A172 (cell line): ENCODE measurements around the gene ZSCAN30. TPM values are rescaled to one million over a fixed set of nuclear protein-coding genes. Genes with fewer than 3 reads are reported as not detected.
"Not testable (repeated sequence)": the region's sequence is repeated elsewhere in the genome, so short reads cannot be mapped to it uniquely, and the experiment has no call there.

Experiments
- DNase-seq: peaks from one replicate; pipeline ENCODE4 v3.0.0-alpha.2; 2015; ENCODE audit warnings: low spot score
- total RNA-seq: library from RNA; depleted of rRNA; stranded (reverse); fragments of >200 nt; shearing (Covaris generic); gene quantifications from 2 replicates; pipeline ENCODE4 v1.2.3, GENCODE V29; 2014; rRNA removed

ZSCAN30 gene
- total RNA-seq, 1 experiment from 2014 or later, result 19.5 TPM

DNA sequence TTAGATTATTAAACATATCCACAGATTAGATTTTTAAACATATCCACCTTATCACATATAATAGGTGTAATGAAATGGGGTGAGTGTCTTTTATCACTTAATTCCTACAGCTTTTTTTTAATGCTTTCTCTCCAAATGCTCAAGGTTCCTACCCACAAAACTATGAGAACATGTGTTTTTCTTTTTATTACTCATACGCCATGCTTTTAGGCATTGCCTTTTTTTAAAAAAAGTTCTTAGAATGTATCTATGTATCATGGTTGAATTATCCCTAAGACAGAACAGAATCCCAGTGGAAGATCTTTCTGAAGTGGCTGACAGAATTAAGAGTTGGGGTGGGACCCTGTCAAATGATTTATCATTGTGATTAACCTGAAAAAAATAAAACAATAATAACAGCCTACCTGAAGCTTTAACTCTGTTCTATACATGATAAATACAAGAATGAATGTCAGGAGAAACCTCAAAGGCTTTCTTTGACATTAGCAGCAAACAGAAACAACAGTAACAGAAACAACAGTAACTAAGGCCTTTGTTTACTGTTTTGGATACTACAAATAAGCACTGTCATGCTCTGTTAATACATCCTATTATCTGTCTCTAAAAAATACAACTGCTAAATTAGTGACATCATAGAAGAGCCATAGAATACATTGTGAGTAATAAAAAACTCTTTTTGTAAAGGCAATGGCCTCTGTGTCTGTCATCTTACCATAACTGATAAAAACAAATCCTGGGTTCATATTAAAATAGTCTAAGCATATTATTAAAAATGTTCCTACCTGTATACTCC, 53.3 kb downstream of the ZSCAN30 start:
- DNase-seq, result no peak

- peak; percentile 79 for DNase-seq
These were observed 59.0 kb downstream of the ZSCAN30 start for GRCh38 chr18:35231052-35231451.

GRCh38 chr18:35227254-35227653, 62.8 kb downstream of the ZSCAN30 start:
- DNase-seq, result no peak

- DNase-seq, result no peak
These were observed 66.2 kb downstream of the ZSCAN30 start for GRCh38 chr18:35223797-35224196.

GRCh38 chr18:35220424-35220823, 69.6 kb downstream of the ZSCAN30 start:
- no peak for DNase-seq

GRCh38 chr18:35219331-35219730, 70.7 kb downstream of the ZSCAN30 start:
- DNase-seq, result peak; percentile 23

DNA sequence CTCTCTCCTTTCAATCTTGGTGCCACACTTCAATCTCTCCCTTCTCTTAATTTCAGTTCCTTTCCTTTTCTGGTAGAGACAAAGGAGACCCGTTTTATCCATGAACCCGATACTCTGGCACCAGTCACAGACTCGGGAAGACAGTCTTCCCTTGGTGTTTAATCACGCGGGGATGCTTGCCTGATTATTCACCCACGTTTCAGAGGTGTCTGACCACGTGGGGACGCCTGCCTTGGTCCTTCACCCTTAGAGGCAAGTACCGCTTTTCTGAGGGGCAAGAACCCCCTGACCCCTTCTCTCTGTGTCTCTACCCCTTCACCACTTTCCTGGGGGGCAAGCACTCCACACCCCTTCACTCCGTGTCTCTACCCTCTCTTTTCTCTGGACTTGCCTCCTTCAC, 73.4 kb downstream of the ZSCAN30 start:
- DNase-seq, result not testable (repeated sequence)

DNA sequence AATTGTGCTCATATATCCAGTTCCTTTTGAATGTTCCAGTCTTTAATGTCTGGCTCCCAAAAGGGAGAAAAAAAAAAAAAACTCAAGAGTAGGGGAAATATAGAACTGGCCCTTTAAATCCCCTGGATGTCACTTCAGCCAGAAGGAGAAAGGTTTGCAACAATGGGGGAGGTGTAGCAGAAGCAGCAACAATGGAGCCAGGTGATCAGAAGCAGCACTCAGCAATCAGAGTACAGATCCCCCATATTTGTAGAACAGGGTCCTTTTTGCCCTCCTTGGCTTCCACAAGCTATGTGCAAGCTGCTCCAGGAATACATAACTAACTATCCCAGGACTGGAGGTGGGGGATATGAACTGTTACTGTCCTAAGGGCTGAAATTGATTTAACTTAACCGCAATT, 75.0 kb downstream of the ZSCAN30 start:
- DNase-seq, result no peak

DNA sequence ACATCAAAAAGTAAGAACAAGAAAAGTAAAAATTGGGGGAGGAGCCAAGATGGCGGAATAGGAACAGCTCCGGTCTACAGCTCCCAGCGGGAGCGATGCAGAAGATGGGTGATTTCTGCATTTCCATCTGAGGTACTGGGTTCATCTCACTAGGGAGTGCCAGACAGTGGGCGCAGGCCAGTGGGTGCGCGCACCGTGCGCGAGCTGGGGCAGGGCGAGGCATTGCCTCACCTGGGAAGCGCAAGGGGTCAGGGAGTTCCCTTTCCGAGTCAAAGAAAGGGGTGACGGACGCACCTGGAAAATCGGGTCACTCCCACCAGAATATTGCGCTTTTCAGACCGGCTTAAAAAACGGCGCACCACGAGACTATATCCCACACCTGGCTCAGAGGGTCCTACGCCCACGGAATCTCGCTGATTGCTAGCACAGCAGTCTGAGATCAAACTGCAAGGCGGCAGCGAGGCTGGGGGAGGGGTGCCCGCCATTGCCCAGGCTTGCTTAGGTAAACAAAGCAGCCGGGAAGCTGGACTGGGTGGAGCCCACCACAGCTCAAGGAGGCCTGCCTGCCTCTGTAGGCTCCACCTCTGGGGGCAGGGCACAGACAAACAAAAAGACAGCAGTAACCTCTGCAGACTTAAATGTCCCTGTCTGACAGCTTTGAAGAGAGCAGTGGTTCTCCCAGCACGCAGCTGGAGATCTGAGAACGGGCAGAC, 84.1 kb downstream of the ZSCAN30 start:
- not testable (repeated sequence) for DNase-seq

GRCh38 chr18:35205199-35205712, 84.8 kb downstream of the ZSCAN30 start:
- DNase-seq, result no peak

GRCh38 chr18:35203067-35203466, 87.0 kb downstream of the ZSCAN30 start:
- no peak for DNase-seq

DNA sequence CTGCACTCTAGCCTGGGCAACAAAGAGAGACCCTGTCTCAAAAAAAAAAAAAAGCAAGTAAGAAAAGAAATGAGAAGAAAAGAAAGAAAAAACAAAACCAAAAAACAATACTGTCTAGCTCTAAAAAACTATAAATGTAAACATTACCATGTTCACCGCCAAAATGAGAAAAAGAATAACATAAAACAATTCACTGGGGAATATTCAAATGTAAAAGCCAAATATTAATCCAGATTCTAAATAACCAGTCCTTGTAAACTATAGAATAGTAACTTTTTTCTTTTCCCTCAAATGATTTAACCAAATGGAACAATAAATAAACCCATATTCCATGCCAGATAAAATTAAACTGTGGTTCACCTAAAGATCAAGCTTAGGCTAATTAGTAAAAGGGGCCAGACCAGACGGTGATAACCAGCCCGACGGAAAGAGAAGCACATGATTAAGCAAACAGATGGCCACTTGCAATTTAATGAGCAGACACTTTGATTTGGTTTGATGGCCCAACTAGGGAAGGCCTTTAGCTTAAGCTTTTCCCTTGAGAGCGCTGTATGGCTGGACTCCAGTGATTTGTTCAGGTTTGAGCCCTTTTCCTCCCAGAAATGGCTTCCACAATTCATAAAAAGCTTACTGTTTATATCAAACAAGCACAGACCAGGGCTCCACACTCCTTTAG, 88.6 kb downstream of the ZSCAN30 start:
- DNase-seq, result no peak

Other genes starting within 250 kb of the ZSCAN30 start
- 23.1 and 33.5 TPM in 2 replicates for gene MAPRE2, start 248.8 kb downstream of the ZSCAN30 start, total RNA-seq
- gene ZNF397, start 49.2 kb downstream of the ZSCAN30 start, total RNA-seq, result 10.1 and 11.5 TPM in 2 replicates
- 44.0 and 55.7 TPM in 2 replicates for gene ZNF24, start 54.2 kb upstream of the ZSCAN30 start, total RNA-seq
- 0.33 and 0.57 TPM in 2 replicates for gene ZNF396, start 87.1 kb upstream of the ZSCAN30 start, total RNA-seq
- gene INO80C, start 207.7 kb upstream of the ZSCAN30 start, total RNA-seq, result 3.5 and 9.6 TPM in 2 replicates